H9 (cell line): ENCODE measurements around the gene TIAM1. TPM values are rescaled to one million over a fixed set of nuclear protein-coding genes. Genes with fewer than 3 reads are reported as not detected.

Source experiments
- DNase-seq: peaks from one replicate; pipeline ENCODE4 v3.0.0-alpha.2; 2017
- H2AFZ ChIP-seq: one replicate; pipeline ENCODE4 v1.6.1; 2013; ENCODE audit warnings: mild to moderate bottlenecking, low read length, control low read depth, moderate library complexity
- H2AK5ac ChIP-seq: 2 replicates; pipeline ENCODE4 v1.6.1; 2013; ENCODE audit warnings: low read length, control low read depth, mixed read lengths; ENCODE audit not compliant: insufficient read length
- H2BK120ac ChIP-seq: one replicate; pipeline ENCODE4 v1.6.1; 2013; ENCODE audit warnings: low read depth, mild to moderate bottlenecking, low read length, control low read depth, inconsistent platforms; ENCODE audit not compliant: poor library complexity, severe bottlenecking
- H2BK12ac ChIP-seq: 2 replicates; pipeline ENCODE4 v1.6.1; 2013; ENCODE audit warnings: low read length, control low read depth, mixed read lengths, low read depth; ENCODE audit not compliant: insufficient read length
- H2BK15ac ChIP-seq: 2 replicates; pipeline ENCODE4 v1.6.1; 2013; ENCODE audit warnings: low read depth, low read length, control low read depth
- H2BK20ac ChIP-seq: one replicate; pipeline ENCODE4 v1.6.1; 2013; ENCODE audit warnings: low read depth, mild to moderate bottlenecking, low read length, control low read depth, inconsistent platforms; ENCODE audit not compliant: poor library complexity, severe bottlenecking
- H2BK5ac ChIP-seq: 2 replicates; pipeline ENCODE4 v1.6.1; 2013; ENCODE audit warnings: low read length, control low read depth, mixed read lengths; ENCODE audit not compliant: insufficient read length
- H3K14ac ChIP-seq: 2 replicates; pipeline ENCODE4 v1.6.1; 2013; ENCODE audit warnings: low read length, control low read depth; ENCODE audit not compliant: insufficient read depth
- H3K18ac ChIP-seq: 2 replicates; pipeline ENCODE4 v1.6.1; 2013; ENCODE audit warnings: low read depth, mild to moderate bottlenecking, mixed read lengths, low read length, control low read depth; ENCODE audit not compliant: insufficient read length
- H3K23ac ChIP-seq: 2 replicates; pipeline ENCODE4 v1.6.1; 2013; ENCODE audit warnings: low read length, control low read depth, mixed read lengths, low read depth; ENCODE audit not compliant: insufficient read length
- H3K23me2 ChIP-seq: 2 replicates; pipeline ENCODE4 v1.6.1; 2013; ENCODE audit warnings: low read depth, mild to moderate bottlenecking, mixed read lengths, low read length, control low read depth; ENCODE audit not compliant: insufficient read length, poor library complexity, severe bottlenecking
- H3K27ac ChIP-seq: 2 replicates; pipeline ENCODE4 v1.5.1; 2013; ENCODE audit warnings: low read length, control low read depth, mixed read lengths, low read depth; ENCODE audit not compliant: insufficient read length
- H3K27me3 ChIP-seq: 2 replicates; pipeline ENCODE4 v1.6.1; 2013; ENCODE audit warnings: low read length, control low read depth, inconsistent platforms; ENCODE audit not compliant: insufficient read depth
- H3K4ac ChIP-seq: 2 replicates; pipeline ENCODE4 v1.6.1; 2013; ENCODE audit warnings: low read depth, mild to moderate bottlenecking, control low read depth, inconsistent platforms, low read length, moderate library complexity
- H3K4me1 ChIP-seq: 2 replicates; pipeline ENCODE4 v1.6.1; 2013; ENCODE audit warnings: low read length, control low read depth, inconsistent platforms; ENCODE audit not compliant: insufficient read depth
- H3K4me2 ChIP-seq: 2 replicates; pipeline ENCODE4 v1.6.1; 2013; ENCODE audit warnings: low read length, control low read depth, mixed read lengths; ENCODE audit not compliant: insufficient read length, insufficient read depth
- H3K56ac ChIP-seq: 2 replicates; pipeline ENCODE4 v1.6.1; 2013; ENCODE audit warnings: low read depth, mild to moderate bottlenecking, mixed read lengths, low read length, control low read depth; ENCODE audit not compliant: insufficient read length
- H3K79me1 ChIP-seq: 2 replicates; pipeline ENCODE4 v1.6.1; 2013; ENCODE audit warnings: low read depth, mild to moderate bottlenecking, moderate library complexity, low read length, control low read depth, inconsistent platforms; ENCODE audit not compliant: insufficient read depth, poor library complexity, severe bottlenecking
- H3K79me2 ChIP-seq: 2 replicates; pipeline ENCODE4 v1.6.1; 2013; ENCODE audit warnings: low read length, control low read depth, inconsistent platforms; ENCODE audit not compliant: insufficient read depth
- H3K9ac ChIP-seq: 2 replicates; pipeline ENCODE4 v1.6.1; 2013; ENCODE audit warnings: low read length, control low read depth, mixed read lengths; ENCODE audit not compliant: insufficient read length; ENCODE audit errors: extremely low read depth
- H3K9me3 ChIP-seq: one replicate; pipeline ENCODE4 v1.6.1; 2013; ENCODE audit warnings: low read depth, low read length, inconsistent platforms; ENCODE audit not compliant: control insufficient read depth
- H3T11ph ChIP-seq: one replicate; pipeline ENCODE4 v1.6.1; 2013; ENCODE audit warnings: mild to moderate bottlenecking, low read length, control low read depth, inconsistent platforms
- H4K20me1 ChIP-seq: one replicate; pipeline ENCODE4 v1.6.1; 2013; ENCODE audit not compliant: control insufficient read depth, insufficient read length, insufficient read depth
- H4K5ac ChIP-seq: 2 replicates; pipeline ENCODE4 v1.6.1; 2013; ENCODE audit warnings: low read depth, mild to moderate bottlenecking, mixed read lengths, low read length, control low read depth; ENCODE audit not compliant: insufficient read length
- H4K8ac ChIP-seq: replicated peaks from 2 replicates; pipeline ENCODE4 v1.6.1; 2013; ENCODE audit warnings: low read length, control low read depth, mixed read lengths, low read depth; ENCODE audit not compliant: insufficient read length
- H4K91ac ChIP-seq: 2 replicates; pipeline ENCODE4 v1.6.1; 2013; ENCODE audit warnings: low read depth, mild to moderate bottlenecking, moderate library complexity, mixed read lengths, low read length, control low read depth; ENCODE audit not compliant: insufficient read length
- H3K27ac Mint-ChIP-seq, 3 experiments: 2 replicates in 2 of 3; 3 replicates in 1 of 3; pipeline ENCODE4 v1.8.0; 2020 to 2021; ENCODE audit warnings: mixed read lengths in 3 of 3, mild to moderate bottlenecking in 1 of 3, moderate library complexity in 1 of 3
- H3K27me3 Mint-ChIP-seq: 2 replicates; pipeline ENCODE4 v1.8.0; 2021; ENCODE audit warnings: low read depth, mild to moderate bottlenecking, moderate library complexity, mixed read lengths
- H3K36me3 Mint-ChIP-seq, 3 experiments: 2 replicates in 2 of 3; 3 replicates in 1 of 3; pipeline ENCODE4 v1.8.0; 2020 to 2021; ENCODE audit warnings: low read depth in 3 of 3, mixed read lengths in 3 of 3; ENCODE audit not compliant: insufficient read depth in 1 of 3
- H3K4me1 Mint-ChIP-seq, 2 experiments: 2 replicates each; pipeline ENCODE4 v1.8.0; 2020; ENCODE audit warnings: mixed read lengths in 2 of 2
- H3K4me3 Mint-ChIP-seq, 2 experiments: 2 replicates in 1 of 2; 3 replicates in 1 of 2; pipeline ENCODE4 v1.8.0; 2020 to 2021; ENCODE audit warnings: mild to moderate bottlenecking in 2 of 2, mixed read lengths in 2 of 2, moderate library complexity in 1 of 2
- H3K9me3 Mint-ChIP-seq, 2 experiments: 2 replicates in 1 of 2; 3 replicates in 1 of 2; pipeline ENCODE4 v1.8.0; 2020; ENCODE audit warnings: mild to moderate bottlenecking in 2 of 2, mixed read lengths in 2 of 2, moderate library complexity in 1 of 2
- CTCF ChIP-seq: fragments of 200-600 bp; sonication (generic); conservative IDR thresholded peaks from 3 replicates; pipeline ENCODE4 v1.8.0; 2021; ENCODE audit warnings: antibody characterized with exemption, mild to moderate bottlenecking
- WGBS: extraction: QIAGEN DNeasy Blood & Tissue Kit; methylation state at CpG from one replicate; pipeline ENCODE4 v1.1.7; 2013; ENCODE audit warnings: missing lambda C conversion rate, low lambda C conversion rate, mixed read lengths; ENCODE audit not compliant: insufficient read length; ENCODE audit errors: extremely low coverage; 5-methylcytosine and 5-hydroxymethylcytosine counted together
- total RNA-seq: library from RNA; stranded (reverse); gene quantifications from 2 replicates; pipeline ENCODE4 v1.2.1, GENCODE V29; 2021

The TIAM1 gene
- total RNA-seq, 1 experiment from 2014 or later, result 23.1 TPM

GRCh38 chr21:31176080-31176551 lies 167.9 kb downstream of the TIAM1 start:
- Histone ChIP-seq H3K79me1 (no peaks in the 10 kb centered on the region), H3K4ac (no peak overlapping the region), H4K8ac (no peak overlapping the region), H3K27me3 (no peaks in the 10 kb centered on the region), H2BK120ac (no peak overlapping the region), H3K23ac (no peak overlapping the region), H3K18ac (no peak overlapping the region), H2BK12ac (no peak overlapping the region), H2BK15ac (no peak overlapping the region), H3K79me2 (no peaks in the 10 kb centered on the region), H2BK5ac (no peak overlapping the region), H3K23me2 (no peaks in the 10 kb centered on the region), H2AFZ (no peak overlapping the region), H3K4me1 (no peaks in the 10 kb centered on the region), H3T11ph (no peak overlapping the region), H4K91ac (no peak overlapping the region), H2BK20ac (no peak overlapping the region), H4K20me1 (no peaks in the 10 kb centered on the region), H3K56ac (no peak overlapping the region), H3K14ac (no peak overlapping the region), H3K9ac (no peak overlapping the region), H3K4me2 (no peak overlapping the region), H2AK5ac (no peak overlapping the region), H3K9me3 (no peaks in the 10 kb centered on the region), H4K5ac (no peak overlapping the region), H3K27ac (no peak overlapping the region)
- H3K4me3 Mint-ChIP-seq, result no peak overlapping the region
- H3K9me3 Mint-ChIP-seq, result no peaks in the 10 kb centered on the region
- TF ChIP-seq CTCF, result no peak
- no peak overlapping the region for H3K27ac Mint-ChIP-seq
- H3K27me3 Mint-ChIP-seq, result no peaks in the 10 kb centered on the region
- no peaks in the 10 kb centered on the region; a peak in 1 of 7 replicates for H3K36me3 Mint-ChIP-seq
- no peak for DNase-seq
- no CpG with 5 or more reads among the region's 2 CpGs for WGBS
- peaks cover 17 to 24% of the 10 kb centered on the region in 2 experiments for H3K4me1 Mint-ChIP-seq
